TTC549 (cell line): Measurements from ENCODE around the gene ZNF790.
A peak's percentile ranks its signal among the peaks of the same experiment; 100 is the strongest.
"Not testable (repeated sequence)": the region's sequence is repeated elsewhere in the genome, so short reads cannot be mapped to it uniquely, and the experiment has no call there.

ENCODE experiments used
- FAIRE-seq: peaks from 2 replicates; lab custom pipeline; 2012; peaks lifted over from hg19 to GRCh38; lab: Jason Lieb, UNC

ZNF790 gene

DNA sequence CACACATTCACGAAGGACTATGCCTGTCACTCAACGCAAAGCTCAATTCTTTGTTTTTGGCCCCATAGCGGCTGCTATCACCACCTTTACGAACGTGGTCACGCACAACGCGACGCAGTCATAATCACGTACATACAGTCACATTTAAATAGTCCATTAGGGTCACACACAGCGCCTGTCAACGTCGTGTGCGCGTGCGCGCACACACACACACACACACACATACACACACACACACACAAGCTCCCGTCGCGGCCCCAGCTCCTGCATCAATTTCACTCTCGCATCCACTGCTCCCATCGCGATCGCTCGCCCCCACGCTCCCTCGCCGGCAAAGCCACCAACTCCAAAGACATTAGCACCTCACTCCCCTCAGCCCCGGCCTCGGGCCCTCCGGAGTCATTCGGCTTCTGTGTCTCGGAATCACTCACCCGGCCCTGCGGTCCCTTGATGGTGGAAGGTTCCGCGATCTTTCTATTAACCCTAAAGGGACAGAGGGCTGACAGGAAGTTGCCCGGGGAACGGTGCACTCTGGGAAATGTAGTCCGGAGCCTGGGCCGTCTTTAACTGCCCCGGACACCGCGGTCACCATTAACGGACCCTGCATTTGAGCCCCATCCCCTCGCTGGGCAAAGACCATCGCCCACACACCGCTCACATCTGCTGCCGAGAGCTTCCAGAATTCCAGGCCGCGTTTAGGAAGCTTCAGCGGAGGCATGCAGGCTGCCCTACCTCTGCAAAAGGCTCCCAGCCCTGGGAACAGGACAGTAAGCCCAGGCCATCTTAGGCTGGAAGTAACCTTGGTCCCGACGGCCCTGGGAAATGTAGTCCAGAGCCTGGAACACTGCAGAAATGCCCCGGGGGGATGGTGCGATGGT, at the start of gene ZNF790:
Gene ZNF790 (minus strand): TSS at position 482 of the 878 bp plus-strand sequence. CDS start 12,768 bp downstream, outside the sequence.
- peak; percentile 11 for FAIRE-seq

DNA sequence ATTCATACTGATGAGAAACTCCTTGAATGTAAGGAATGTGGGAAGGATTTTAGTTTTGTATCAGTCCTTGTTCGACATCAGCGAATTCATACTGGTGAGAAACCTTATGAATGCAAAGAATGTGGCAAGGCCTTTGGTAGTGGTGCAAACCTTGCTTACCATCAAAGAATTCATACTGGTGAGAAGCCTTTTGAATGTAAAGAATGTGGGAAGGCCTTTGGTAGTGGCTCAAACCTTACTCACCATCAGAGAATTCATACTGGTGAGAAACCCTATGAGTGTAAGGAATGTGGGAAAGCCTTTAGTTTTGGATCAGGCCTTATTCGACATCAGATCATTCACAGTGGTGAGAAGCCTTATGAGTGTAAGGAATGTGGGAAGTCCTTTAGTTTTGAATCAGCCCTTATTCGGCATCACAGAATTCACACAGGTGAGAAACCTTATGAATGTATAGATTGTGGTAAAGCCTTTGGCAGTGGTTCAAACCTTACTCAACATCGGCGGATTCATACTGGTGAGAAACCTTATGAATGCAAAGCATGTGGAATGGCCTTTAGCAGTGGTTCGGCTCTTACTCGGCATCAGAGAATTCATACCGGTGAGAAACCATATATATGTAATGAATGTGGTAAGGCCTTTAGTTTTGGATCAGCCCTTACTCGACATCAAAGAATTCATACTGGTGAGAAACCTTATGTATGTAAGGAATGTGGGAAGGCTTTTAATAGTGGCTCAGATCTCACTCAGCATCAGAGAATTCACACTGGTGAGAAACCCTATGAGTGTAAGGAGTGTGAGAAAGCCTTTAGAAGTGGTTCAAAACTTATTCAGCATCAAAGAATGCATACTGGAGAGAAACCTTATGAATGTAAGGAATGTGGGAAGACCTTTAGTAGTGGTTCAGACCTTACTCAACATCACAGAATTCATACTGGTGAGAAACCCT, 39.1 kb upstream of the ZNF790 start:
- no peak for FAIRE-seq

DNA sequence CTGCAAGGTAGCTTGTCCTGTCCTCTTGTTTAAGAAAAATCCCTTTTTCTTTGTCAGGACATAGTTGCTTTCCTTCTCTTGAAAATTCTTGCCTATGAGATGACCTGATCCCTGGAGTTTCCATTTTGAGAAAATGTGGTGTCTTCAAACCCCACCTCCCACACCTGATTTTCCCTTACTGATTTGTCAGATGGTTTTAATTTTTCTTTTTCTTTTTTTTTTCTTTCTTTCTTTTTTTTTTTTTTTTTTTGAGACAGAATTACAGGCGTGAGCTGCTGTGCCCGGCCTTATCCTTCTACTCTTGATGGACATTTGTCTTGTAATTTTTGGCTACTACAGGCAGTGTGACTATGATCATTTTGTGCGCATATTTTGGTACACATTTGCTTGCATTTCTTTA, 13.7 kb upstream of the ZNF790 start:
- FAIRE-seq: no peak

DNA sequence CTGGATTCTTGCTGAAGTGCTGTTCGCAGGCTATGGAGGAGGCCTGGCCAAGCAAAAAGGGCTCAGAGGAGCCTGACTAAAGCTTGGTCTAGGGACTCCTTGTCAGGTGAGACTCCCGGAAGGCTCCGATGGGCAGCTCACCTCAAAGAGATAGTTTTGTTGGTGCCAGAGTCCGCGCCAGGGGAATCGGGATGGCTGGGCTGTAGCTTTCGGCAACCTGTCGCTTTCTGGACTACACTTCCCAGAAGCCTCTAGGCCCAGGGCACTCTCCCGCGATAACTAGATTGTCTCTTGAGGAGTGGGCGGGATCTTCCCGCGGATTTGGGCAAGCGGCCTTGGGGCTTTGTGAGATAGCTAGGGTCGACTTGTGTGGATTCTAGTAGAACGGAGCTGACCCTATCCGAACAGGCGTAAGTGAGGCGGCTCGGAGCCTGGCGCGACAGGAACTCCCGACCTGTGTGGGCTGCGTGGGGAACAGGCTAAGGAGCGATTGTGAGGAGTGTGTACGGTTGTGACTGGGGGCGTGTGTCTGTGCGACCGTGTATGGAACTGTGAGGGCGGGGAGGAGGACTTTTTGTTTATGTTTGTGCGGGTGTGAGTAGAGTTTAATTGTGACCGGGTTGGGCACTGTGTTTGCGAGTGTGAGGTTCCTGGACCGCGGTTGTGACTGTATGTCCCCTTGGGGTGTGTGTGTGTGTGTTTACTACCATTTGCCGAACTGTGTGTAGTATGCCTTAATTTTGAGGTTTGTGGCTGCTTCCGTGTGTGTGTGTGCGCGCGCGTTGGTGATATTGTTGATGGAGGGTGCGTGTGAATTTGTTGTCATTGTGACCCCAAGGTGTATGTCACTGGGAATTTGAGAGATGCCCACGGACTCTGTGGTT, 12.6 kb upstream of the ZNF790 start, which contains the start of gene ZNF345:
Gene ZNF345 (plus strand): TSS at position 318 of the 884 bp plus-strand sequence. CDS start 25,955 bp downstream, outside the sequence.
- FAIRE-seq: peak; percentile 13

DNA sequence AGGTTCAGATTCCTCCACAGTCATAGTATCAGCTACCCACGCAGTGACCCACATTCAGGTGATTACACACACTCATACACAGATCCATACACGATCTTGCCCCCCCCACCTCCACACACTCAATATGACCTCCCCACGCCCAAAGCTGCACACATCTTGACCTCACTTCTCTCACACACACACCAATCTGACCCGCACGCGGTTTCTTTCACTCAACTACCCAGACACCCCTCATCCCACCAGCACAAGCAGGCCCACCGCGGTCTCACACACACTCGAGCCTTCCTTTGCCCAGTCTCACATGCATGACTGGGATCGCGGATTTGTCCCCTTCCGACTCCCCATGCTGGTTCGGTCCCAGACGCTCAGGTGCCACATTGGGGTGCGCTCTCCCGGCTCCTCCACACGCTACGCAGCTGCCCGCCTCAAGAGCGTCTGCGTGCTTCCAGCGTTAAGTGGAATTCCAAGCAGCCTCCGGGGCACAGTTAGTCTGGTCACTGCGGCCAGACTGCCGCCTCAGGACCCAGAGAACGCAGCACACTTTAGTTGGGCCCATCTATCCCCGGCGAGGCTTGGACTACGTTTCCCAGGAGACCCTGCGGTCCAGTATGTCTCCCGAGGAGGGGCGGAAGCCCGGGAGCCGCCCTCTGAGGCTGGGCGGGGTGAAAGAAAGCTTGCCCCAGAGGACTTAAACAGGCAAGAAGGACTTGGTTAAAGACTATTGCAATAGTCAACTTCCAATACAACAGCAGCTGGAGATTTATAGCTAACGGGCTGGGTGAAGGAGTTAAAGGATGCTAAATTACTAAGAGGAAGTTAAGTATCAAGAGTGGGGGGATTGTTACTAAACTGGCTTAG, 11.7 kb upstream of the ZNF790 start:
- FAIRE-seq: peak; percentile 65

DNA sequence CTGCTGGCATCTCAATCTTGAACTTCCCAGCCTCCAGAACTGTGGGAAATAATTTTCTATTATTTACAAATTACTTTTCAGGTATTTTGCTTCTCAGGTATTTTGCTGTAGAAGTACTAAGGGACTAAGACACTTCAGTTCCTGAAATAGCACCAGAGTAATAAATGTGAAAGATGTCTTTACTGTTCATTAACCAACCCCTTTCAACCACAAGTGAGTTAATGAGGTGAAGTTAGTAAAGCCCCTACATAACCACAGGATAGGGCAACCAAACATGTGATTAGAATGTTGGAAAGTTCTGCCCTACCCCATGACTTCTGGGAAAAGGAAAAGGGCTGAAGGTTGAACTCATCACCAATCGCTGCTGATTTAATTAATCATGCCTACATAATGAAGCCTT, 9.8 kb upstream of the ZNF790 start:
- FAIRE-seq: no peak

DNA sequence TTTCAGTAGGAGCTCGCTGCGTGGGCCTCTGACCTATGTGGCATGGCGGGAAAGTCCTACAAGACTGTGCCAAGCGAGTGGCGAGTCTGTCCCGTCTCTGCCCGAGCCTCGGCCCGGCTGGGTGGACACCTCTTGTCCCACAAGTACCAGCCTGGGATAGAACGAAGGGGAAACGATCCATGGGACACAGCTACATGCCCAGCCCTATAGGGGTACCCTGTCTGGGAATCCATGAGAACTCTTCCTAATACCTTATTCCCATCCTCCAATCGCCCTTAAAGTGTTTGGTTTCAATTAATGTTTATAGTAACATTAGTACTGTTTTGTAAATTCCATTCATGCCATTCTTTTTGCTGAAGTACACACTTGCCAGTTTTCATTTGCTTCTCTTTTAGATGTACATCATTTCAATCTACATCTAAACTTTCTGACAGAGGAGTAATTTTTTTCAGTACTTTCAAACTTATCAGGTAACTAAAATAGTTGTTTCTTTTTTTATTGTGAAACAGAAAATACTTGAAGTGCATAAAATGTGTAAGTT, 667 bp upstream of the ZNF790 start:
- FAIRE-seq: no peak

DNA sequence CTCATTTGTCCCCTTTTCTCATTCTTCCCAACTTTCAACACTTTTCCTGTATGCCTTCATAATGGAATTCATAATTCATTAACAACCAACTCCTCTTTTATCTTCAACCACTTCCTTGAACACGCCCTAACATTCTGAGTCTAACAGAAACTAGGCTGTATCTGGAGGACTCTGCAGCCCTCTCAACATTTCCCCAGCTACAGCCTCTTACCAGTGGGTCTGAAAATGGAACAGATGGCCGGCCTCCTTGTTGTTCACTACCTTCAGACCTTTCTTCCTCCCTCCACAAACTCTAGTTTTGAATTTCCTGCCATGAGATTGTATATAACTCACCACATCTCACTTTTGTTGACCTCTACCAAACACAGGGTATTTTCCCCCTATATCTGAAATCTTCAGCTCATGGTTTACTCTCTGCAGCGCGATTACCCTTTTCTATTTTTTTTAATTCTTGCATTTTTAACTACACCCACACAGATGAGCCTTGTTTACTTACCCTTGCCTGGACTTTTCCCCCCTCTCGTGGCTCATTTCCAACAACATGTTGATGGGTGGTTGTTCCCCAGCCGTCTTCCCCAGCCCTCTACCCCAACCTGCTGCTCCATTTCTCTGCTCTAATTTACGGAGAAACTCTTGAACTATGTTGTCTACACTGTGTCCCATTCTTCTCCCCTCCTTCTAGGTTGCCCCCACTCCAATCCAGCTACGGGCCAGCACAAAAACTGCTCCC, 846 bp downstream of the ZNF790 start:
- FAIRE-seq: no peak

DNA sequence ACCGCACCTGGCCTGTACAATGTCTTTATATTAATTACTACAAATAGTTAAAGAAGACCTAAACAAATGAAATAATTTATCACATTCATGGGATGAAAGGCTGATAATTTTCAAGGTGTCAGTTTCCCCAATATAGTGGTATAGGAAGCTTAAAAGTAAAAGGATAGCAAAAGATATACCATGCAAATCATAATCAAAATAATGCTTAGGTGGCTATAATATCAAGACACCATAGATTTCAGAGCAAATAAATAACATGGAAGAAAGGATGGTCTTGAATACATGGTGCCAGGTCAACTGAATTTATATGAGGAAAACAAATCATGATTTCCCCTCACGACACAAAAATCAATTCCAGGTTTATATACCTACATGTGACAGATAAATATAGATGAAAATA, 4.8 kb downstream of the ZNF790 start:
- FAIRE-seq: no peak

DNA sequence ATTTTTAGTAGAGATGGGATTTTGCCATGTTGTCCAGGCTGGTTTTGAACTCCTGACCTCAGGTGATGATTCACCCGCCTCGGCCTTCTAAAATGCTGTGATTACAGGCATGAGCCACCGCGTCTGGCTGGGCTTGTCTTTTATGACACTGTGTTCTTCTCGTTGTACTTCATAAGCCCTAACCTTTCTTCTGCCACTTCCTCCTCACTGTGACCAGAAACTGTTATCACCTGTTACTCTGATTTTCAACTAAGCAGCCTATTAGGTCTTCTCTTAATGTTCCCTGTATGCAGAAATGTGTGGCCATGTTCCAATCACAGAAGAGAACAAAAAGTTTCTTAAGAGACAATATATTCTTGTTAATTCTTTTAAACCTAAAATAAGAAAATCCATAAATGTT, 16.4 kb downstream of the ZNF790 start:
- no peak for FAIRE-seq

DNA sequence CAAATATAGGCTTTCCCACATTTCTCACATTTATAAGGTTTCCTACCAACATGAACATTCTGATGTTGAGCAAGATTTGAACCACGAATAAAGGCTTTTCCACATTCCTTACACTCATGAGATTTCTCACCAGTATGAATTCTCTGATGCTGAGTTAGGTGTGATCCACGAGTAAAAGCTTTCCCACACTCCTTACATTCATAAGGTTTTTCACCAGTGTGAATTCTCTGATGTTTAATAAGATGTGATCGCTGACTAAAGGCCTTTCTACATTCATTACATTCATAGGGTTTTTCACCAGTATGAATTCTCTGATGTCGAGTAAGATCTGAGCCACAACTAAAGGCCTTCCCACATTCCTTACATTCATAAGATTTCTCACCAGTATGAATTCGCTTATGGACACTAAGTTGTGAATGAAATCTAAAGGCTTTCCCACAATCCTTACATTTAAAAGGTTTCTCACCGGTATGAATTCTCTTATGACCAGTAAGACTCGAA, 19.0 kb downstream of the ZNF790 start:
- no peak for FAIRE-seq

DNA sequence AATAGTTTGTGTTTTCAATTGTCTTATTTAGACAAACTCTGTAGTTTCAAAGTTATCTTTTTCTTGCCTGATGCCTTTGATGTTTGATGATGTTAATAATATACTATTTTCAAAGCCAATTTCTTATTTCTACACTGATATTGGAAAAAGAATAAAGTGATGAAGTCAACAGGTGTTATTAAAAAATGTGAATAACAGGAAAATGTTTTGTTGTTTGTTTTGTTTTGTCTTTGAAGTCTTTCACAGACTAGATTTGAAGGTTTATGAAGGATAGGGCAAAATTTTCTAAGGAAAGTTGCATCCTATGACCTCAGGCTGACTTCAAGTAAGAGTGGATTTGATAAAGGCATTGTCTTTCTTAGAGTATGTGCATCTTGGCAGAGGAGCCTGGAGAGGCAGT, 31.2 kb downstream of the ZNF790 start:
- no peak for FAIRE-seq

DNA sequence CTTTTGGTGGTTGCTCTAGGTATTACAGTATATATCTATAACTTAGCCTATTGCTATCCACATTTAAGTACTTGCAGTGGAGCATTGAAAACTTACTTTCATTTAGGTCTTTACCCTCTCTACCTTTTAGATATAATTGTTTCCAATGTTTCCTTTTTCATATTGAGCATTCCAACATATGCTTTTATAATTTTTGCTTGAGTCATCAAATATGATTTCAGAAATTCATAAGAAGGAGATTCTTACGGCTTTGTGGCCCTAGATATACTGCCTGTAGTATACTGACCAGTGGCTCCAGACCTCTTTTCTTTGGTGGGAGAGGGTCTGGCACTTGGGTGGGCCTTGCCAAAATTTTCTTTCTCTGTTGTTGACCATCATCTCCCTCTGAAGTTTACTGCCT, 32.8 kb downstream of the ZNF790 start:
- no peak for FAIRE-seq

DNA sequence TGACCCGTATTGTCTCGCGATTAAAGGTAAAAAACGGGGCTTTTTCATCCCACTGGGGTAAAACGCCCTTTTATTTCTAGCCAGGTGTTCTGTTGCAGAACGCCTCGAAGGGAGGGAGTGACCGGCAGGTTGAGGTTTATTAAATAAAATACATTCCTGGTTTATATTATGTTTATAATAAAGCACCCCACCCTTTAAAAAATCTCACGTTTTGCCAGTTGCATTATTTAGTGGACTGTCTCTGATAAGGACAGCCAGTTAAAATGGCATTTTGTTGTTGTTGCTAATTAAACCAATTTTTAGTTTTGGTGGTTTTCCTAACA, 40.4 kb downstream of the ZNF790 start:
- FAIRE-seq: no peak

DNA sequence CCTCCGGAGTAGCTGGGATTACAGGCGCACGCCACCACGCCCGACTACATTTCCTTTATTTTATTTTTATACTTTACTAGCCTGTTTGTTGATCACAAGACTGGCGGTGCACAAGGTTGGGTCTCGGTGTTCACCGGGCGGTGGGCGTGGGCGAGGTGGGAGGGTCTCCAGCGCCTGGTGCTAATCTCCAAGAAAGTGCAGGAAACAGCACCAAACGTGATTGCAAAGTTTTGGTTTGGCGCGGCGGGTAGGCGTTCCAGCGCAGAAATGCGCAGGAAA, 41.5 kb downstream of the ZNF790 start:
- FAIRE-seq: no peak

DNA sequence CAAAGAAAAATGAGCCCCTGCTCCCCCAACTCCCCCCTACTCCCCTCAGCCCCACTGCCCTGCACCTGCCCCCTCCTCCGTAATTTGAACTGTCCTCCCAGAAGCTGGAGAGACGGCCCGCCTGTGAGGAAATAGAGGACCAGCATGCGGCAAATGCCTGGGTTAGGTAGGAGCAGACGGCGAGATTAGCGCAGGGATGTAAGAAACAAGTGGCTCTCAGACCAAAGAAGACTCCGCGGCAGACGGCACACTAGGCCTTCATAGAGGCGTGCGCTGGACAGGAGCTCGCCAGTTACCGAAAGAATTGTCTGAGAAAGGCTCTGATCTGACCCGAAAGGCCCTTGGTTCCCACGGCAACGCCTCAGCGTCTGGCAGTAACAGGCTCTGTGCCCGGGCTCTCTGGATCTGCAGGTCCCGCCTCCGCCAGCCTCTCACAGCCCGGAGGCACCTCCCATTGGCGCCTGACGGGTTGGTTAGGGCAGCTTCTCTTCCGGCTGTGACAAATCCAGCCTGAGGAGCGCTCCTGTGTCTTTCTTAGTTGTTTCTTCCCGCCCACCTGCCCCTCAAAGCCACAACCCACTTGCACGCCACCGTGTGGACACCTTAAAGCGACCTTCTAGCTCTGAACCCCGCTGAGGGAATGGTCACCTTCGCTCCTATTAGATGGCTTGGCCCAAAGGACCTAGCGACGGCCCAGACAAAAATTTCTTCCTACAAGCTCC, 46.6 kb downstream of the ZNF790 start:
- FAIRE-seq: not testable (repeated sequence)

DNA sequence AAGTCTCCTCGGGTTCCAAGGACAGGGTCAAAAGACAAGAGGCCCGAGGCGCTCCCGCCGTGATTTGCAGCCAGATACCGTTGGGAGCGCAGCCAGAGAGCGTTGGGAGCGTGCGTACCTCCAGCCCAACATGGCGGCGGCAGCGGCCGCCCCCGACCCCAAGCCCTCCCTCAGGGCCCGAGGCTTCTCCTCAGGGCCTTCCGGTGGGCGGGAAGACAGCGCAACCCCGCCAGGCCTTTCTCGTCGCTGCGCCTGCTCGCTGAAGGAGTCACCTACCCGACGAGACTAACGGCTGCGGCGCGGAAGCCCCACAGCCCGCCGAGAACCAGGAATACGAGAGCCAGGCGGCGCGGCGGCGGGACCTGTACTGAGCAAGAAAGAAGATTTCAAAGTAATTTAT, 62.4 kb downstream of the ZNF790 start:
- FAIRE-seq: no peak

DNA sequence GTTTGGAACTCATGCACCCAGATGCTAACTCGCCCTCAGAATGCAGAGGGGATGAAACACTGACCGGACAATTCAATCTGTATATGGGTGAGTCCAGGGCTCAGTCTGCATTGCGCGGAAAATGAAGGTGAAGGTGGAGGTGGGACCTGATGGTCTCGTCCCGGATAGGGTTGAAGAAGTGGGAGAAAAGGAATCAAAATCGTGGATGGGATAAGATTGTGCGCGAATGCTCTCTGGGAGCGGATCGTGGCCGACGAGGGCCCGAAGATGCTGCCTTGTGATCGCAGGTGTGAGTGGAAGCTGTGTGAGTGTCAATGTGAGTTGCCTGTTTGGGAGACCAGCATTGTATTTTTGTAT, 65.0 kb downstream of the ZNF790 start:
- FAIRE-seq: no peak
